Activated CD8-positive, alpha-beta T cell treated with anti-CD3 and anti-CD28 coated beads, Interleukin-2, amount 10 ng/mL, durations not matched to agents 7 days and 5 days (primary cell): Measurements from ENCODE around the gene IL2RA. TPM values are rescaled to one million over a fixed set of nuclear protein-coding genes. Genes with fewer than 3 reads are reported as not detected.

Experiments
- ATAC-seq: fragments of 150-1000 bp; cut with Tn5 transposase; one replicate; pipeline ENCODE4 v1.10.0; 2021; ENCODE audit warnings: moderate library complexity
- CTCF ChIA-PET: fragments of 350-600 bp; sonication (Branson Sonifier 250); formaldehyde crosslinking; loops from one replicate; lab custom pipeline; 2021; ENCODE audit warnings: antibody characterized with exemption; lab: Charles Lee
- POLR2A ChIA-PET: fragments of 350-600 bp; sonication (Branson Sonifier 250); formaldehyde crosslinking; loops from one replicate; lab custom pipeline; 2021; ENCODE audit warnings: antibody characterized with exemption; lab: Charles Lee
- DNase-seq: peaks from one replicate; pipeline ENCODE4 v3.0.0-alpha.2; 2020
- H3K27ac Mint-ChIP-seq: one replicate; pipeline ENCODE4 v1.8.0; 2021; ENCODE audit warnings: mild to moderate bottlenecking, mixed read lengths
- H3K27me3 Mint-ChIP-seq: one replicate; pipeline ENCODE4 v1.8.0; 2021; ENCODE audit warnings: low read depth, mixed read lengths
- H3K36me3 Mint-ChIP-seq: one replicate; pipeline ENCODE4 v1.8.0; 2021; ENCODE audit warnings: low read depth, mixed read lengths
- H3K4me1 Mint-ChIP-seq: one replicate; pipeline ENCODE4 v1.8.0; 2021; ENCODE audit warnings: low read depth, mixed read lengths
- H3K4me3 Mint-ChIP-seq: one replicate; pipeline ENCODE4 v1.8.0; 2021; ENCODE audit warnings: mild to moderate bottlenecking, mixed read lengths
- H3K9me3 Mint-ChIP-seq: one replicate; pipeline ENCODE4 v1.8.0; 2022; ENCODE audit warnings: mixed read lengths; ENCODE audit not compliant: insufficient read depth
- total RNA-seq, 2 experiments: library from RNA; stranded (reverse); gene quantifications; one replicate each; pipeline ENCODE4 v1.2.3, GENCODE V29; 2021

IL2RA gene
- total RNA-seq, 2 experiments from 2014 or later: 174 to 177 TPM

DNA sequence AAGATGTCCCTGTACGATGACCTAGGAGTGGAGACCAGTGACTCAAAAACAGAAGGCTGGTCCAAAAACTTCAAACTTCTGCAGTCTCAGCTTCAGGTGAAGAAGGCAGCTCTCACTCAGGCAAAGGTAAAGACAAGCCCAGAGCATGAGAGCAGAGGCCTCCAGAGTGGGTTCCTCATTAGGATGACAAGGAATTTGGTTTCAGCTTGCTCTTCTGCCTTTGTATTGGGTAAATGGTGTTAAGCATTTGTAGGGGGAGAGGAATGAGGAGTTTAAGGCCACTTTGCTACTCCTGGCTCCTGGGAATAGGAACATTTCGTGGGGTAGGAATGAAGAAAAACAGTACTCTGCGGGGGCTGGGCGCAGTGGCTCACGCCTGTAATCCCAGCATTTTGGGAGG is 34.9 kb upstream of the IL2RA start:
- POLR2A ChIA-PET: interaction anchor here (0.7 kb wide), 1 partner anchor 222 kb away, joined by 3 read pairs; no protein-coding TSS in a partner anchor
- H3K27me3 Mint-ChIP-seq: no peaks in the 10 kb centered on the region
- no peak for ATAC-seq
- H3K36me3 Mint-ChIP-seq: peaks cover 68% of the 10 kb centered on the region
- CTCF ChIA-PET: interaction anchor here (0.5 to 1.8 kb wide), 6 partner anchors 9 to 526 kb away, joined by 3 to 7 read pairs (median 4); no protein-coding TSS in a partner anchor
- H3K4me3 Mint-ChIP-seq: no peak overlapping the region
- H3K9me3 Mint-ChIP-seq: no peaks in the 10 kb centered on the region
- H3K27ac Mint-ChIP-seq: no peak overlapping the region
- no peak for DNase-seq
- peaks cover 49% of the 10 kb centered on the region for H3K4me1 Mint-ChIP-seq

GRCh38 chr10:6095810-6096570 is 33.8 kb upstream of the IL2RA start:
- ChIA-PET CTCF (interaction anchor here (0.7 to 1.8 kb wide), 8 partner anchors 9 to 306 kb away, joined by 3 to 7 read pairs (median 3); no protein-coding TSS in a partner anchor), POLR2A (interaction anchor here (0.6 to 0.7 kb wide), 3 partner anchors 55 to 309 kb away, joined by 3 read pairs; no protein-coding TSS in a partner anchor)
- Mint-ChIP-seq H3K4me3 (no peak overlapping the region), H3K4me1 (peaks cover 59% of the 10 kb centered on the region), H3K36me3 (peaks cover 67% of the 10 kb centered on the region), H3K9me3 (no peaks in the 10 kb centered on the region), H3K27ac (no peak overlapping the region), H3K27me3 (no peaks in the 10 kb centered on the region)
- ATAC-seq (no peak), DNase-seq (no peak)

DNA sequence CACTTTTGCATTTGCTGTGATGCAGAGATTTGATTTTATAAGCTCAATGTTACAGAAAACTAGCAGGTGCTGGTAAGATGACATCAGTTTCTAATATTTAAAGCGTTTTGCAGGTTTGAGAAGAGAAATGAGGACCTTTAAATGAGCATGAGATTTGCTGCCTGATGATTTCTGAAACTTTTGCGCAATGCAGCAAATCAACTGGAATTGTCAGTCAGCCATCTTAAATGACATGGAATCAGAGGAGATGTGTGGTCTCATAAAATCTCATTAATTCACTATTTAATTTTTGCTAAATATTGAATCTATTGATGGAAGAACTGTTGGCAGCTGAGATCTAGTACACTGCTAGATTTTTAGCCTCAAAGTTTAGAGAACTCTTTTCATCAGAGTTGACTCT is 30.6 kb upstream of the IL2RA start:
- H3K9me3 Mint-ChIP-seq: no peaks in the 10 kb centered on the region
- no peak overlapping the region for H3K27ac Mint-ChIP-seq
- ChIA-PET CTCF (interaction anchor here (0.7 to 4.1 kb wide), 12 partner anchors 9 to 648 kb away, joined by 3 to 30 read pairs (median 5); partner anchors contain the start of gene PFKFB3), POLR2A (no interaction called here)
- no peak overlapping the region for H3K4me3 Mint-ChIP-seq
- peaks cover 55% of the 10 kb centered on the region for H3K36me3 Mint-ChIP-seq
- no peaks in the 10 kb centered on the region for H3K27me3 Mint-ChIP-seq
- ATAC-seq (no peak), DNase-seq (no peak)
- H3K4me1 Mint-ChIP-seq: peaks cover 72% of the 10 kb centered on the region

DNA sequence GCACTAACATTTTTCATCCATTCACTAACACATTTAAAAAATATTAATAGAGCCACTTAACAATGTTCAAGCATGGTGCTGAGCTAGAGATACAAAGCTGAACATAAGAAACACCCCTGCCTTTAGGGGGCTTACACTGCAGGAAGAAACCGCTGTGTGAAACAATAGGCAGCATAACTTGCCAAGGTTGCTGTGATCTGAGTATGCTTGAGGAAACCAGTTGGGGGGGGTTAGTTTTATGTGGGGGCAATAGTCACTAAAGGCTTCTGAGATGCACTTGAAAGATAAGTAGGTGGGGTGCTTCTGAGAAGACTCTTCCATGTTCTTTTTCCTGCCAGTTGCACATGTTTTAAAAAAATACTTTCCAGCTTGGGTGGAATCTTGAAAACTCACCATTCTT is 29.5 kb upstream of the IL2RA start:
- POLR2A ChIA-PET: interaction anchor here (0.6 to 2.5 kb wide), 5 partner anchors 23 to 115 kb away, joined by 3 to 16 read pairs (median 8); partner anchors contain the start of genes IL2RA and PFKFB3
- H3K27me3 Mint-ChIP-seq: no peaks in the 10 kb centered on the region
- peak overlapping the region; percentile 68 for H3K4me3 Mint-ChIP-seq
- peak; percentile 25 for ATAC-seq
- DNase-seq: peak; percentile 63
- H3K36me3 Mint-ChIP-seq: peaks cover 50% of the 10 kb centered on the region
- H3K9me3 Mint-ChIP-seq: no peaks in the 10 kb centered on the region
- peak overlapping the region; percentile 64 for H3K27ac Mint-ChIP-seq
- H3K4me1 Mint-ChIP-seq: peaks cover 83% of the 10 kb centered on the region
- CTCF ChIA-PET: interaction anchor here (1.0 to 4.1 kb wide), 14 partner anchors 15 to 318 kb away, joined by 3 to 30 read pairs (median 6); partner anchors contain the start of genes IL2RA and PFKFB3

GRCh38 chr10:6089334-6090219 is 27.4 kb upstream of the IL2RA start:
- no peaks in the 10 kb centered on the region for H3K9me3 Mint-ChIP-seq
- POLR2A ChIA-PET: interaction anchor here (0.7 to 2.5 kb wide), 15 partner anchors 16 to 493 kb away, joined by 3 to 16 read pairs (median 4); partner anchors contain the start of genes GDI2 and IL2RA
- CTCF ChIA-PET: interaction anchor here (0.6 to 4.1 kb wide), 23 partner anchors 17 to 316 kb away, joined by 3 to 30 read pairs (median 4); partner anchors contain the start of genes IL2RA and PFKFB3
- H3K27ac Mint-ChIP-seq: peak overlapping the region; percentile 88
- DNase-seq (peak; percentile 48), ATAC-seq (peak; percentile 25)
- no peaks in the 10 kb centered on the region for H3K27me3 Mint-ChIP-seq
- peaks cover 41% of the 10 kb centered on the region for H3K36me3 Mint-ChIP-seq
- peak overlapping the region; percentile 98 for H3K4me3 Mint-ChIP-seq
- peaks cover 80% of the 10 kb centered on the region for H3K4me1 Mint-ChIP-seq

DNA sequence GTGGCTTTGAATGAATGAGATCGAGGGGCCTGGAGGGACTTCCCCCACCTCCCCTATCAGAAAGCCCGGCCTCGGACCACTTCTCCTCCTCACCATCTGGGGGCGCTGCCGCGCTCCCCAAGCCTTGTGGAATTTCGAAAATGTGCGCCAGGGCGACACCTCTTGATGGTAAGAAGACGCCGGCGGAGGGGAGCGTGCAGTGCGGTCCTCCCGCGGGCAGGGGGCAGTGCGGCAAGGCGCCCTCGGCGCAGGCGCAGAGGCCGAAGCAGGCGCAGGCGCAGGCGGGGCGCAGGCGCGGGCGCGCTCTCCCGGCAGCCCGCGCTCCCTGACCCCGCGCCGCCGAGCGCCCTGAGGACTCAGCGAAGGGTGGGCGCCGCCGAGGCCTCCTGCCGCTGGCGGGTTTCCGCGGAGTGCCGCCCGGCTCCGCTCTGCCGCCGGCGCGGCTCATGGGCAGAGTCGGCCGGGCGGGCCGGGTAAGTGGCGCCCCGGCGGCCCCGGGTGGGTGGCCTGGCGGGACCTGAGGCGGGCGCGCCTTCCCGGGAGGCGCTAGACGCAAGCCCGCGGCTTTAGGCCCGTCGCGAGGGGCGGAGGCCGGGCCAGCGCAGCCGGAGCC is 26.7 kb upstream of the IL2RA start, which contains the start of gene RBM17:
RBM17 (plus strand) TSS at position 314 of the 613 bp plus-strand sequence. CDS start 8,032 bp downstream, outside the sequence.
- ChIA-PET POLR2A (interaction anchor here (0.7 to 6.3 kb wide), 6 partner anchors 15 to 396 kb away, joined by 3 to 158 read pairs (median 11); partner anchors contain the start of gene IL2RA), CTCF (interaction anchor here (0.9 to 8.8 kb wide), 13 partner anchors 16 to 313 kb away, joined by 3 to 370 read pairs (median 11); partner anchors contain the start of gene IL2RA)
- DNase-seq (peak; percentile 98), ATAC-seq (peak; percentile 85)
- peak within 1 kb of the TSS; percentile 88 for H3K27ac Mint-ChIP-seq
- H3K36me3 Mint-ChIP-seq: peaks cover 34% of the 10 kb centered on the region
- H3K4me1 Mint-ChIP-seq: peaks cover 79% of the 10 kb centered on the region
- no peaks in the 10 kb centered on the region for H3K9me3 Mint-ChIP-seq
- H3K27me3 Mint-ChIP-seq: no peaks in the 10 kb centered on the region
- H3K4me3 Mint-ChIP-seq: peak within 1 kb of the TSS; percentile 98

DNA sequence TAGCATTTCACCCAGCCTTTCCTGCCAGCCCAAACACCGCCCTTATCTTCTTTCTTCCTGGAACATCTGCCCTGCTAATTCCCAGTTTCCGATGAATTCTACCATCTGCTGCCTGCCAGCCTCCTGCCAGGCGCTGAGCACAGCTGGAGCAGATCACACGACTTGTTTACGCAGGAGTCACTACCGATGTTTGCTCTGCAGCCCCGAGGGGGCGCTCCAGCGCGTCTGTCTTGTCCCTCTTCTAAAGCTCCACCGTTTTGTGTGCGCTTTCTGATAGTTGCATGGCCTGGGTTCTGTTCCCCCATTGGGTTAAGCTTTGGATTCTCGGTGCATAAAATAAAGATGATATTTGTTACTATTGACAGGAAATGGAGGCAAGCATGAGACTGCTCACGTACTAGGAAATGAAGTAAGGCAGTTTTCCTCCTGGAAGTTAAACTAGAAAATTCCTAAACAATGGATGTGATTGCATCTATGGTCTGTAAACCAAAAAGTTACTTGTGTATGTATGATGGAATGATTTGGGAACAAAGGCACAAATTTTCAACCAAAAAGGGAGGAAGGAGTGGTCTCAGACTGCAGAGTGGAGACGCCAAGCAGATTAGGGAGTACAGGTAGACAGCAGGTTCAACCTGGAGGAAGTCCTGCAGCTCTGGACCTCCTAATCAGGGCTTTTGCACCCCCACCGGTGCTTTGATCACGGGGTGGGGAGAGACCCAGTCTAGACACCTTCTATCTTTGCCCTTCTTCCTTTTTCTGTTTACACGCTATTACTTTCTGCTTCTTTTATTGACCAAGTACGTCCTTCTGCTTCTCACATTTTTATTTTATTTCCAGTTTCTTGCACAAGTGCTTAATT is 24.4 kb upstream of the IL2RA start:
- ChIA-PET CTCF (interaction anchor here (0.7 to 8.8 kb wide), 42 partner anchors 8 to 594 kb away, joined by 3 to 370 read pairs (median 6); partner anchors contain the start of genes ANKRD16, FBH1, IL15RA and IL2RA), POLR2A (interaction anchor here (0.7 to 6.3 kb wide), 9 partner anchors 17 to 110 kb away, joined by 3 to 158 read pairs (median 8); partner anchors contain the start of genes IL15RA and IL2RA)
- peak overlapping the region; percentile 89 for H3K27ac Mint-ChIP-seq
- DNase-seq: peak; percentile 93
- ATAC-seq: peak; percentile 68
- H3K36me3 Mint-ChIP-seq: peaks cover 32% of the 10 kb centered on the region
- peaks cover 83% of the 10 kb centered on the region for H3K4me1 Mint-ChIP-seq
- peak overlapping the region; percentile 66 for H3K4me3 Mint-ChIP-seq
- H3K27me3 Mint-ChIP-seq: no peaks in the 10 kb centered on the region
- H3K9me3 Mint-ChIP-seq: peaks cover 3% of the 10 kb centered on the region

GRCh38 chr10:6083523-6084475 is 21.6 kb upstream of the IL2RA start:
- peak; percentile 67 for ATAC-seq

More at GRCh38 chr10:6083523-6084475, 21.6 kb upstream of the IL2RA start:
- Mint-ChIP-seq H3K4me3 (peak overlapping the region; percentile 64), H3K27ac (peak overlapping the region; percentile 86), H3K27me3 (no peaks in the 10 kb centered on the region), H3K9me3 (peaks cover 3% of the 10 kb centered on the region), H3K4me1 (peaks cover 78% of the 10 kb centered on the region), H3K36me3 (peaks cover 17% of the 10 kb centered on the region)
- peak; percentile 74 for DNase-seq
- ChIA-PET CTCF (interaction anchor here (0.7 to 8.8 kb wide), 19 partner anchors 9 to 319 kb away, joined by 3 to 370 read pairs (median 4); partner anchors contain the start of genes IL15RA and IL2RA), POLR2A (interaction anchor here (0.7 to 6.3 kb wide), 8 partner anchors 14 to 497 kb away, joined by 3 to 158 read pairs (median 12); no protein-coding TSS in a partner anchor)
